ENCODE measurements around the gene GRM4. TPM values are rescaled to one million over a fixed set of nuclear protein-coding genes. Genes with fewer than 3 reads are reported as not detected.

Gene GRM4
- total RNA-seq, 1 experiment from 2014 or later, result 5.6 TPM

DNA sequence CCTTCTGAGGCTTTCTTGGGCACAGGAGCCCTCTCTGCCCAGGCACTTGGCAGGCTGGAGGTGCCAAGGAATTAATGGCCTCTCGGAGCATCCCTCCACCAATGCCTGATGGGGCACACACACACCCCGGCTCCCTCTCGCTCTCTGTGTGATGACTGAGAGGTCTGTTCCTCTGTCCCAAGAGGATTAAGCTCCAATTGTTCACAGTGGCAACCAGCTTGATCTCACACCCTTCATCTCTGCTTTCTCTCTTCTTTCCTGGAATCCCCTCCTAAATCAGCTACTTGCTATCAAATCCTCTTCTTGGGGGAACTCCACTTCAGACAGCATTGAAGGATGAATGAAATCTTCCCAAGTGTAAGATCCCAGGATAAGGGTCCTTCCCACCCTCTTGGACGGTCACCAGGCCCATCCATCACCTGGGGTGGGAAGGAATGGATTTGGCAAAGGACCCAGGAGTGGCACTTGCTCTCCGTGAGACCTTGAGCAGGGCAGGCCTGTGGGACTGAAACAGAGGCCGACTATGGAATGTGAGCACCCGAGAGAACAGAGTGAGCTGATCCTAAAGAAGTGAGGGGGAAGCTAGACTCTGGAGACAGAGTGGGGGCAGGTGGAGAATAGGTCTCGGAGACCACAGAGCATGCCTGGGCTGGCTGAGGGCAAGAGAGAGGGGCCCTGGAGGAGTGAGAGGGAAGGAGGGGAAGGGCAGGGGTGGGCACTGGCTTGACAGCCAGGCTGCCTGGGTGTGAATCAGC, 93.6 kb downstream of the GRM4 start:
- Histone ChIP-seq H4K5ac (ENCODE audit: insufficient read length, low read depth, low read length) (no peak overlapping the region), H4K8ac (replicated peaks; ENCODE audit: insufficient read length, low read depth, low read length) (no peak overlapping the region), H3K23me2 (ENCODE audit: insufficient read length, low read depth, low read length, poor library complexity, severe bottlenecking) (no peaks in the 10 kb centered on the region), H2BK120ac (ENCODE audit: low read depth, low read length, poor library complexity, severe bottlenecking) (no peak overlapping the region), H3K18ac (ENCODE audit: insufficient read length, low read depth, low read length) (no peak overlapping the region), H4K91ac (ENCODE audit: insufficient read length, low read depth, low read length) (no peak overlapping the region), H4K20me1 (ENCODE audit: control insufficient read depth, insufficient read depth, insufficient read length) (peaks cover 2% of the 10 kb centered on the region), H2BK5ac (ENCODE audit: insufficient read length, low read length) (no peak overlapping the region), H2AK5ac (ENCODE audit: insufficient read length, low read length) (no peak overlapping the region), H3K23ac (ENCODE audit: insufficient read length, low read depth, low read length) (no peak overlapping the region), H3T11ph (ENCODE audit: low read length) (no peak overlapping the region), H3K27ac (ENCODE audit: insufficient read length, low read depth, low read length) (no peak overlapping the region), H3K4ac (ENCODE audit: low read depth, low read length) (no peak overlapping the region), H3K9ac (ENCODE audit: extremely low read depth, insufficient read length, low read length) (no peak overlapping the region), H3K9me3 (ENCODE audit: control insufficient read depth, low read depth, low read length) (no peaks in the 10 kb centered on the region), H2BK15ac (ENCODE audit: low read depth, low read length) (no peak overlapping the region), H3K79me2 (ENCODE audit: insufficient read depth, low read length) (no peaks in the 10 kb centered on the region), H3K27me3 (ENCODE audit: insufficient read depth, low read length) (no peaks in the 10 kb centered on the region), H3K4me1 (ENCODE audit: insufficient read depth, low read length) (peaks cover 3% of the 10 kb centered on the region; the same call in 1 of the 2 replicates), H2AFZ (ENCODE audit: low read length) (no peak overlapping the region), H3K14ac (ENCODE audit: insufficient read depth, low read length) (no peak overlapping the region), H3K4me2 (ENCODE audit: insufficient read depth, insufficient read length, low read length) (no peak overlapping the region), H3K79me1 (ENCODE audit: insufficient read depth, low read depth, low read length, poor library complexity, severe bottlenecking) (no peaks in the 10 kb centered on the region), H2BK20ac (ENCODE audit: low read depth, low read length, poor library complexity, severe bottlenecking) (no peak overlapping the region), H3K56ac (ENCODE audit: insufficient read length, low read depth, low read length) (no peak overlapping the region), H2BK12ac (ENCODE audit: insufficient read length, low read depth, low read length) (no peak overlapping the region)
- no CpG with 5 or more reads among the region's 8 CpGs for WGBS (ENCODE audit: extremely low coverage, insufficient read length, low lambda C conversion rate)
- no peak overlapping the region for H3K27ac Mint-ChIP-seq
- H3K4me1 Mint-ChIP-seq, result peaks cover 43 to 63% of the 10 kb centered on the region in 2 experiments
- no peak overlapping the region for H3K4me3 Mint-ChIP-seq
- H3K9me3 Mint-ChIP-seq, result no peaks in the 10 kb centered on the region
- H3K27me3 Mint-ChIP-seq (ENCODE audit: low read depth), result peaks cover 11% of the 10 kb centered on the region
- TF ChIP-seq, protein P1, sequence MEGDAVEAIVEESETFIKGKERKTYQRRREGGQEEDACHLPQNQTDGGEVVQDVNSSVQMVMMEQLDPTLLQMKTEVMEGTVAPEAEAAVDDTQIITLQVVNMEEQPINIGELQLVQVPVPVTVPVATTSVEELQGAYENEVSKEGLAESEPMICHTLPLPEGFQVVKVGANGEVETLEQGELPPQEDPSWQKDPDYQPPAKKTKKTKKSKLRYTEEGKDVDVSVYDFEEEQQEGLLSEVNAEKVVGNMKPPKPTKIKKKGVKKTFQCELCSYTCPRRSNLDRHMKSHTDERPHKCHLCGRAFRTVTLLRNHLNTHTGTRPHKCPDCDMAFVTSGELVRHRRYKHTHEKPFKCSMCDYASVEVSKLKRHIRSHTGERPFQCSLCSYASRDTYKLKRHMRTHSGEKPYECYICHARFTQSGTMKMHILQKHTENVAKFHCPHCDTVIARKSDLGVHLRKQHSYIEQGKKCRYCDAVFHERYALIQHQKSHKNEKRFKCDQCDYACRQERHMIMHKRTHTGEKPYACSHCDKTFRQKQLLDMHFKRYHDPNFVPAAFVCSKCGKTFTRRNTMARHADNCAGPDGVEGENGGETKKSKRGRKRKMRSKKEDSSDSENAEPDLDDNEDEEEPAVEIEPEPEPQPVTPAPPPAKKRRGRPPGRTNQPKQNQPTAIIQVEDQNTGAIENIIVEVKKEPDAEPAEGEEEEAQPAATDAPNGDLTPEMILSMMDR (conservative IDR thresholded peaks at IDR 0.05), result no peak
- no peaks in the 10 kb centered on the region; a peak in 1 of 7 replicates for H3K36me3 Mint-ChIP-seq (ENCODE audit: insufficient read depth in 1 of 3, low read depth in 3 of 3)
- DNase-seq, result no peak

All from H9 (cell line).